ENCODE data around the gene TSPAN5.

The TSPAN5 gene

GRCh38 chr4:98642991-98643426 is 15.4 kb downstream of the TSPAN5 start:
- DNase-seq = no peak

- no peak for DNase-seq
Observed at GRCh38 chr4:98641906-98642668, 16.3 kb downstream of the TSPAN5 start.

- no peak for DNase-seq
Observed at GRCh38 chr4:98641376-98641775, 17.0 kb downstream of the TSPAN5 start.

- no peak for DNase-seq
Observed at GRCh38 chr4:98639523-98639922, 18.9 kb downstream of the TSPAN5 start.

- no peak for DNase-seq
Observed at GRCh38 chr4:98639108-98639507, 19.3 kb downstream of the TSPAN5 start.

- no peak for DNase-seq
Observed at GRCh38 chr4:98638661-98639060, 19.8 kb downstream of the TSPAN5 start.

- no peak for DNase-seq
Observed at GRCh38 chr4:98634061-98634460, 24.4 kb downstream of the TSPAN5 start.

GRCh38 chr4:98633159-98633558 is 25.3 kb downstream of the TSPAN5 start:
- DNase-seq = no peak

- DNase-seq = no peak
Observed at GRCh38 chr4:98632258-98632657, 26.2 kb downstream of the TSPAN5 start.

- DNase-seq = no peak
Observed at GRCh38 chr4:98631506-98631905, 26.9 kb downstream of the TSPAN5 start.

- DNase-seq = no peak
Observed at GRCh38 chr4:98630737-98631454, 27.5 kb downstream of the TSPAN5 start.

- DNase-seq = no peak
Observed at GRCh38 chr4:98627531-98628257, 30.7 kb downstream of the TSPAN5 start.

GRCh38 chr4:98626350-98626749 is 32.1 kb downstream of the TSPAN5 start:
- DNase-seq = no peak

GRCh38 chr4:98625920-98626319 is 32.5 kb downstream of the TSPAN5 start:
- no peak for DNase-seq

GRCh38 chr4:98625399-98625798 is 33.0 kb downstream of the TSPAN5 start:
- DNase-seq = no peak

- DNase-seq = no peak
Observed at GRCh38 chr4:98624642-98625041, 33.8 kb downstream of the TSPAN5 start.

- no peak for DNase-seq
Observed at GRCh38 chr4:98624144-98624543, 34.3 kb downstream of the TSPAN5 start.

GRCh38 chr4:98623126-98623802 is 35.1 kb downstream of the TSPAN5 start:
- no peak for DNase-seq

GRCh38 chr4:98620087-98620784 is 38.2 kb downstream of the TSPAN5 start:
- no peak for DNase-seq

GRCh38 chr4:98619180-98619579 is 39.2 kb downstream of the TSPAN5 start:
- DNase-seq = no peak

GRCh38 chr4:98618680-98619079 is 39.7 kb downstream of the TSPAN5 start:
- DNase-seq = no peak

- no peak for DNase-seq
Observed at GRCh38 chr4:98617358-98618047, 40.9 kb downstream of the TSPAN5 start.

All from T-helper 9 cell (primary cell).